ENCODE measurements around the gene ISX. TPM values are rescaled to one million over a fixed set of nuclear protein-coding genes. Genes with fewer than 3 reads are reported as not detected.

Gene ISX
- total RNA-seq, 1 experiment from 2014 or later: not detected

GRCh38 chr22:35109616-35110015 lies 43.7 kb downstream of the ISX start:
- CTCF ChIA-PET: no interaction called here
- no peak overlapping the region for H3K27ac ChIP-seq (ENCODE audit: low read depth, low read length, poor library complexity, severe bottlenecking)
- no peak for DNase-seq (ENCODE audit: low spot score)

GRCh38 chr22:35111244-35111643 lies 45.3 kb downstream of the ISX start:
- Histone ChIP-seq H3K4me3 (ENCODE audit: low read depth, low read length, poor library complexity, severe bottlenecking) (no peak overlapping the region), H3K27ac (ENCODE audit: low read depth, low read length, poor library complexity, severe bottlenecking) (no peak overlapping the region), H3K9me3 (ENCODE audit: low read depth, low read length, poor library complexity, severe bottlenecking) (peaks cover 3% of the 10 kb centered on the region), H3K36me3 (ENCODE audit: insufficient read depth, low read length, poor library complexity, severe bottlenecking) (no peaks in the 10 kb centered on the region), H3K4me1 (ENCODE audit: insufficient read depth, low read length, poor library complexity, severe bottlenecking) (no peaks in the 10 kb centered on the region), H3K27me3 (replicated peaks; ENCODE audit: insufficient read depth, low read depth, low read length, poor library complexity) (peaks cover 4% of the 10 kb centered on the region)
- no TSS peak for BruUV-seq (replicated peaks)
- TF ChIP-seq EZH2 (IDR thresholded peaks at IDR 0.05; ENCODE audit: borderline replicate concordance, low read depth, low read length, poor library complexity, severe bottlenecking) (no peak), CTCF (conservative IDR thresholded peaks at IDR 0.05; ENCODE audit: low read depth, low read length) (no peak)
- CTCF ChIA-PET: no interaction called here
- intact Hi-C loops (cut with micrococcal nuclease; ENCODE audit: unreplicated experiment): no loop called here
- DNase-seq (ENCODE audit: low spot score): no peak
- POLR2A ChIA-PET (ENCODE audit: low non-redundant PET): no interaction called here

More at GRCh38 chr22:35109616-35110015, 43.7 kb downstream of the ISX start:
- TF ChIP-seq CTCF (conservative IDR thresholded peaks at IDR 0.05; ENCODE audit: low read depth, low read length) (no peak), EZH2 (IDR thresholded peaks at IDR 0.05; ENCODE audit: borderline replicate concordance, low read depth, low read length, poor library complexity, severe bottlenecking) (no peak)
- peaks cover 14% of the 10 kb centered on the region for H3K27me3 ChIP-seq (replicated peaks; ENCODE audit: insufficient read depth, low read depth, low read length, poor library complexity)
- H3K36me3 ChIP-seq (ENCODE audit: insufficient read depth, low read length, poor library complexity, severe bottlenecking): no peaks in the 10 kb centered on the region
- intact Hi-C loops (cut with micrococcal nuclease; ENCODE audit: unreplicated experiment): no loop called here
- no TSS peak for BruUV-seq (replicated peaks)
- peaks cover 3% of the 10 kb centered on the region for H3K9me3 ChIP-seq (ENCODE audit: low read depth, low read length, poor library complexity, severe bottlenecking)
- H3K4me3 ChIP-seq (ENCODE audit: low read depth, low read length, poor library complexity, severe bottlenecking): no peak overlapping the region
- no peaks in the 10 kb centered on the region for H3K4me1 ChIP-seq (ENCODE audit: insufficient read depth, low read length, poor library complexity, severe bottlenecking)
- POLR2A ChIA-PET (ENCODE audit: low non-redundant PET): no interaction called here

- Histone ChIP-seq H3K27me3 (replicated peaks; ENCODE audit: insufficient read depth, low read depth, low read length, poor library complexity) (no peaks in the 10 kb centered on the region), H3K4me3 (ENCODE audit: low read depth, low read length, poor library complexity, severe bottlenecking) (no peak overlapping the region), H3K4me1 (ENCODE audit: insufficient read depth, low read length, poor library complexity, severe bottlenecking) (no peaks in the 10 kb centered on the region), H3K27ac (ENCODE audit: low read depth, low read length, poor library complexity, severe bottlenecking) (no peak overlapping the region), H3K36me3 (ENCODE audit: insufficient read depth, low read length, poor library complexity, severe bottlenecking) (no peaks in the 10 kb centered on the region), H3K9me3 (ENCODE audit: low read depth, low read length, poor library complexity, severe bottlenecking) (no peaks in the 10 kb centered on the region)
- DNase-seq (ENCODE audit: low spot score): no peak
- CTCF ChIA-PET: no interaction called here
- intact Hi-C loops (cut with micrococcal nuclease; ENCODE audit: unreplicated experiment): no loop called here
- TF ChIP-seq CTCF (conservative IDR thresholded peaks at IDR 0.05; ENCODE audit: low read depth, low read length) (no peak), EZH2 (IDR thresholded peaks at IDR 0.05; ENCODE audit: borderline replicate concordance, low read depth, low read length, poor library complexity, severe bottlenecking) (no peak)
- POLR2A ChIA-PET (ENCODE audit: low non-redundant PET): no interaction called here
- BruUV-seq (replicated peaks): no TSS peak
Observed at GRCh38 chr22:35113341-35113740, 47.4 kb downstream of the ISX start.

Measured in A673 (cell line).